Activated CD8-positive, alpha-beta memory T cell treated with anti-CD3 and anti-CD28 coated beads, Interleukin-2, amount 50 U/mL, for 1 hour (primary cell): ENCODE data around the gene SPATA31A7.
"Not testable (repeated sequence)": the region's sequence is repeated elsewhere in the genome, so short reads cannot be mapped to it uniquely, and the experiment has no call there.

ENCODE experiments used
- DNase-seq: peaks from one replicate; pipeline ENCODE4 v3.0.0-alpha.2; 2020; ENCODE audit errors: extremely low read depth

SPATA31A7 gene

GRCh38 chr9:61189736-61190135 is at the start of gene SPATA31A7:
Gene SPATA31A7, plus strand, starts transcription at chr9:61190036. Its CDS starts 29 bp downstream, at chr9:61190065.
- not testable (repeated sequence) for DNase-seq

GRCh38 chr9:61226438-61226837 is 36.6 kb downstream of the SPATA31A7 start:
- DNase-seq, result not testable (repeated sequence)
